DOHH2 (cell line): ENCODE data around the gene C9orf43.

ENCODE experiments used
- H3F3A ChIP-seq: fragments of 200-600 bp; sonication (generic), shearing (Covaris generic); 2 replicates; pipeline ENCODE4 v1.6.0; 2016; ENCODE audit warnings: antibody characterized with exemption, mild to moderate bottlenecking; ENCODE audit not compliant: control insufficient read depth, insufficient read depth
- H3K27ac ChIP-seq: fragments of 200-600 bp; sonication (generic); 2 replicates; pipeline ENCODE4 v1.5.1; 2014; ENCODE audit warnings: low read depth, mild to moderate bottlenecking, low read length, moderate library complexity
- H3K27me3 ChIP-seq: fragments of 200-600 bp; sonication (generic); 2 replicates; pipeline ENCODE4 v1.6.1; 2014; ENCODE audit warnings: mild to moderate bottlenecking, low read length, mixed read lengths; ENCODE audit not compliant: control insufficient read depth
- H3K36me3 ChIP-seq: fragments of 200-600 bp; sonication (generic); 2 replicates; pipeline ENCODE4 v1.6.1; 2014; ENCODE audit warnings: mild to moderate bottlenecking, low read length, moderate library complexity, mixed read lengths; ENCODE audit not compliant: control insufficient read depth
- H3K4me1 ChIP-seq: fragments of 200-600 bp; sonication (generic); 2 replicates; pipeline ENCODE4 v1.6.1; 2014; ENCODE audit warnings: mild to moderate bottlenecking, low read length, mixed read lengths; ENCODE audit not compliant: control insufficient read depth
- H3K4me2 ChIP-seq: fragments of 200-600 bp; sonication (generic); 2 replicates; pipeline ENCODE4 v1.6.0; 2014; ENCODE audit warnings: mild to moderate bottlenecking, low read length, moderate library complexity
- H3K4me3 ChIP-seq: fragments of 200-600 bp; sonication (generic); 2 replicates; pipeline ENCODE4 v1.5.1; 2014; ENCODE audit warnings: mild to moderate bottlenecking, low read length, mixed read lengths
- H3K79me2 ChIP-seq: fragments of 200-600 bp; sonication (generic); 2 replicates; pipeline ENCODE4 v1.6.1; 2014; ENCODE audit warnings: mild to moderate bottlenecking, low read length, mixed read lengths; ENCODE audit not compliant: control insufficient read depth
- H3K9me2 ChIP-seq: fragments of 200-600 bp; sonication (generic); replicated peaks from 2 replicates; pipeline ENCODE4 v1.6.1; 2014; ENCODE audit warnings: mild to moderate bottlenecking, low read length, mixed read lengths; ENCODE audit not compliant: control insufficient read depth
- H3K9me3 ChIP-seq: fragments of 200-600 bp; sonication (generic); 2 replicates; pipeline ENCODE4 v1.6.1; 2014; ENCODE audit warnings: antibody characterized with exemption, low read length, mixed read lengths; ENCODE audit not compliant: control insufficient read depth, insufficient read depth
- H4K20me1 ChIP-seq: fragments of 200-600 bp; sonication (generic); 2 replicates; pipeline ENCODE4 v1.6.0; 2014; ENCODE audit warnings: low read depth, mild to moderate bottlenecking, antibody characterized with exemption, low read length, moderate library complexity; ENCODE audit not compliant: control insufficient read depth, insufficient read depth
- CTCF ChIP-seq: fragments of 200-600 bp; sonication (generic); IDR thresholded peaks from one replicate; pipeline ENCODE4 v1.5.1; 2014; ENCODE audit warnings: antibody characterized with exemption, mild to moderate bottlenecking, low read depth, low read length; ENCODE audit not compliant: poor library complexity, severe bottlenecking
- EZH2phosphoT487 ChIP-seq: fragments of 200-600 bp; sonication (generic); IDR thresholded peaks from 2 replicates; pipeline ENCODE4 v1.6.1; 2017; ENCODE audit warnings: borderline replicate concordance, mild to moderate bottlenecking, antibody characterized with exemption, low read length, moderate library complexity, mixed read lengths

Gene C9orf43

GRCh38 chr9:113393281-113393680 is 17.3 kb upstream of the C9orf43 start:
- H3K4me2 ChIP-seq = no peak overlapping the region
- H3K27ac ChIP-seq = no peak overlapping the region
- H3K4me1 ChIP-seq = no peaks in the 10 kb centered on the region
- peaks cover 5% of the 10 kb centered on the region; the same call in 1 of the 2 replicates for H3K36me3 ChIP-seq
- H3K79me2 ChIP-seq = no peaks in the 10 kb centered on the region
- no peaks in the 10 kb centered on the region for H4K20me1 ChIP-seq
- no peak overlapping the region for H3K4me3 ChIP-seq
- no peaks in the 10 kb centered on the region for H3K9me3 ChIP-seq
- H3K27me3 ChIP-seq = no peaks in the 10 kb centered on the region
- no peaks in the 10 kb centered on the region for H3K9me2 ChIP-seq
- TF ChIP-seq EZH2phosphoT487 = no peak
- H3F3A ChIP-seq = no peaks in the 10 kb centered on the region

- no peaks in the 10 kb centered on the region for H3K9me2 ChIP-seq
- no peaks in the 10 kb centered on the region for H3F3A ChIP-seq
- H3K4me3 ChIP-seq = no peak overlapping the region
- no peak overlapping the region for H3K4me2 ChIP-seq
- H3K27ac ChIP-seq = no peak overlapping the region
- H3K9me3 ChIP-seq = no peaks in the 10 kb centered on the region
- no peaks in the 10 kb centered on the region for H3K27me3 ChIP-seq
- H3K4me1 ChIP-seq = peaks cover 3% of the 10 kb centered on the region; the same call in 1 of the 2 replicates
- H3K79me2 ChIP-seq = peaks cover 3% of the 10 kb centered on the region; the same call in 1 of the 2 replicates
- H4K20me1 ChIP-seq = no peaks in the 10 kb centered on the region
- no peaks in the 10 kb centered on the region for H3K36me3 ChIP-seq
- TF ChIP-seq CTCF (no peak), EZH2phosphoT487 (no peak)
These were observed 15.3 kb upstream of the C9orf43 start for GRCh38 chr9:113395000-113395861.

GRCh38 chr9:113397203-113397631 is 13.3 kb upstream of the C9orf43 start:
- H3K4me1 ChIP-seq = peaks cover 12% of the 10 kb centered on the region
- H3K27ac ChIP-seq = no peak overlapping the region
- no peak overlapping the region for H3K4me2 ChIP-seq
- no peaks in the 10 kb centered on the region for H3F3A ChIP-seq
- peaks cover 3% of the 10 kb centered on the region; the same call in 1 of the 2 replicates for H3K79me2 ChIP-seq
- no peaks in the 10 kb centered on the region for H3K36me3 ChIP-seq
- H3K4me3 ChIP-seq = no peak overlapping the region
- TF ChIP-seq EZH2phosphoT487 = no peak
- no peak for TF ChIP-seq CTCF
- no peaks in the 10 kb centered on the region for H3K9me2 ChIP-seq
- H4K20me1 ChIP-seq = no peaks in the 10 kb centered on the region
- H3K9me3 ChIP-seq = no peaks in the 10 kb centered on the region
- no peaks in the 10 kb centered on the region for H3K27me3 ChIP-seq

- Histone ChIP-seq H4K20me1 (no peaks in the 10 kb centered on the region), H3K27me3 (no peaks in the 10 kb centered on the region), H3K4me3 (no peak overlapping the region), H3K4me1 (peaks cover 12% of the 10 kb centered on the region), H3K27ac (no peak overlapping the region), H3K79me2 (peaks cover 3% of the 10 kb centered on the region; the same call in 1 of the 2 replicates), H3F3A (peaks cover 2% of the 10 kb centered on the region; the same call in 1 of the 2 replicates), H3K36me3 (no peaks in the 10 kb centered on the region), H3K9me3 (no peaks in the 10 kb centered on the region), H3K4me2 (no peak overlapping the region), H3K9me2 (no peaks in the 10 kb centered on the region)
- no peak for TF ChIP-seq CTCF
These were observed 11.8 kb upstream of the C9orf43 start for GRCh38 chr9:113398796-113399195.
